ENCODE data around the gene TNP2. TPM values are rescaled to one million over a fixed set of nuclear protein-coding genes. Genes with fewer than 3 reads are reported as not detected.
"Not testable (repeated sequence)": the region's sequence is repeated elsewhere in the genome, so short reads cannot be mapped to it uniquely, and the experiment has no call there.

Gene TNP2
- total RNA-seq, 2 donors from 2014 or later = not detected

GRCh38 chr16:11224894-11225676 is 44.0 kb downstream of the TNP2 start:
- DNase-seq (ENCODE audit: low spot score in 2 of 2) (peak; percentile 81 to 91), ATAC-seq (peak; percentile 80 to 83)
- Mint-ChIP-seq H3K9me3 (no peaks in the 10 kb centered on the region), H3K27ac (peak overlapping the region; percentile 98 to 99), H3K36me3 (no peaks in the 10 kb centered on the region)

- Mint-ChIP-seq H3K36me3 (peaks cover under 1 to 2% of the 10 kb centered on the region in 2 donors), H3K9me3 (peaks cover under 1% of the 10 kb centered on the region in 2 donors), H3K27ac (peak overlapping the region; percentile 98 to 99)
- peak; percentile 54 to 83 for DNase-seq (ENCODE audit: low spot score in 2 of 2)
- ATAC-seq = peak; percentile 48 to 54
Measured at GRCh38 chr16:11224096-11224893, 44.8 kb downstream of the TNP2 start.

- not testable (repeated sequence) for H3K27ac Mint-ChIP-seq, ATAC-seq
- H3K36me3 Mint-ChIP-seq = peaks cover 31 to 34% of the 10 kb centered on the region in 2 donors
Measured at GRCh38 chr16:11220507-11220906, 48.6 kb downstream of the TNP2 start.

GRCh38 chr16:11219178-11219577 is 49.9 kb downstream of the TNP2 start:
- DNase-seq (ENCODE audit: low spot score in 2 of 2) (no peak), ATAC-seq (no peak)
- peaks cover 18 to 23% of the 10 kb centered on the region in 2 donors for H3K9me3 Mint-ChIP-seq
- peaks cover 31 to 34% of the 10 kb centered on the region in 2 donors for H3K36me3 Mint-ChIP-seq
- H3K27ac Mint-ChIP-seq = no peak overlapping the region

More at GRCh38 chr16:11220507-11220906, 48.6 kb downstream of the TNP2 start:
- not testable (repeated sequence) for DNase-seq (ENCODE audit: low spot score in 2 of 2)
- peaks cover 18 to 23% of the 10 kb centered on the region in 2 donors for H3K9me3 Mint-ChIP-seq

- no peak for DNase-seq (ENCODE audit: low spot score in 2 of 2)
- no peak for ATAC-seq
- peaks cover 18 to 23% of the 10 kb centered on the region in 2 donors for H3K9me3 Mint-ChIP-seq
- no peak overlapping the region for H3K27ac Mint-ChIP-seq
- peaks cover 31 to 34% of the 10 kb centered on the region in 2 donors for H3K36me3 Mint-ChIP-seq
Measured at GRCh38 chr16:11218604-11218962, 50.5 kb downstream of the TNP2 start.

Other genes with a start within 250 kb of the TNP2 start
- gene SOCS1, start 13.1 kb downstream of the TNP2 start, total RNA-seq = 100 to 1,000 TPM in 1 of 2 donors, 10 to 100 TPM in 1; 57.0 to 123 TPM
- gene PRM3, start 4.3 kb upstream of the TNP2 start, total RNA-seq = not detected
- not detected for gene PRM2, start 7.2 kb upstream of the TNP2 start, total RNA-seq
- not detected for gene PRM1, start 12.0 kb upstream of the TNP2 start, total RNA-seq
- gene RMI2, start 76.1 kb upstream of the TNP2 start, total RNA-seq = 10 to 100 TPM; 40.4 to 78.1 TPM

Measured in activated naive CD4-positive, alpha-beta T cell treated with anti-CD3 and anti-CD28 coated beads, Interleukin-2, amount 50 U/mL, for 72 hours (primary cell).